H1 (cell line): ENCODE results near the gene MCHR1. TPM values are rescaled to one million over a fixed set of nuclear protein-coding genes. Genes with fewer than 3 reads are reported as not detected.

Source experiments
- CTCF ChIA-PET: fragments of 300-600 bp; sonication (Branson Sonifier 250); formaldehyde crosslinking; loops from one replicate; lab custom pipeline; 2021; ENCODE audit not compliant: partially characterized antibody; lab: Charles Lee
- POLR2A ChIA-PET: fragments of 300-600 bp; sonication (Branson Sonifier 250); formaldehyde crosslinking; loops from one replicate; lab custom pipeline; 2021; ENCODE audit warnings: inconsistent platforms; ENCODE audit not compliant: partially characterized antibody; lab: Charles Lee
- DNase-seq, 2 experiments: peaks; one replicate each; pipeline versions ENCODE4 v3.0.0 to v3.0.0-alpha.2; 2010 to 2022; ENCODE audit warnings: low spot score in 2 of 2, low read depth in 1 of 2, mixed read lengths in 1 of 2
- FAIRE-seq: peaks from 2 replicates; lab custom pipeline; 2011; peaks lifted over from hg19 to GRCh38; lab: Jason Lieb, UNC
- H2AFZ ChIP-seq: 2 replicates; pipeline ENCODE4 v1.8.1; 2012; ENCODE audit warnings: low read length, inconsistent platforms
- H2AK5ac ChIP-seq: 2 replicates; pipeline ENCODE4 v1.6.1; 2013; ENCODE audit warnings: low read depth, low read length
- H2BK120ac ChIP-seq: replicated peaks from 2 replicates; pipeline ENCODE3; 2013; ENCODE audit warnings: low read depth, low read length, inconsistent platforms
- H2BK12ac ChIP-seq: 2 replicates; pipeline ENCODE4 v1.6.1; 2013; ENCODE audit warnings: low read depth, low read length
- H2BK15ac ChIP-seq: 2 replicates; pipeline ENCODE4 v1.6.1; 2013; ENCODE audit warnings: low read length
- H2BK20ac ChIP-seq: 2 replicates; pipeline ENCODE4 v1.6.1; 2013; ENCODE audit warnings: low read length
- H2BK5ac ChIP-seq: 2 replicates; pipeline ENCODE4 v1.6.1; 2013; ENCODE audit warnings: low read depth, low read length
- H3K14ac ChIP-seq: 2 replicates; pipeline ENCODE4 v1.6.1; 2013; ENCODE audit warnings: inconsistent platforms; ENCODE audit not compliant: insufficient read length
- H3K18ac ChIP-seq: 2 replicates; pipeline ENCODE4 v1.6.1; 2013; ENCODE audit warnings: low read length; ENCODE audit errors: extremely low read depth
- H3K23ac ChIP-seq: 2 replicates; pipeline ENCODE4 v1.6.1; 2013; ENCODE audit warnings: inconsistent platforms; ENCODE audit not compliant: insufficient read length
- H3K23me2 ChIP-seq: 2 replicates; pipeline ENCODE4 v1.6.1; 2013; ENCODE audit warnings: low read depth, low read length
- H3K27ac ChIP-seq: 2 replicates; pipeline ENCODE4 v1.6.1; 2011; ENCODE audit warnings: low read depth, low read length, inconsistent platforms
- H3K27me3 ChIP-seq, 4 experiments: replicated peaks in 1 of 4; 1 replicate in 1 of 4; 2 replicates in 3 of 4; pipeline versions ENCODE4 v1.6.1 to v1.8.1; 2011 to 2013; ENCODE audit warnings: low read length in 3 of 4, mild to moderate bottlenecking in 3 of 4, inconsistent platforms in 2 of 4, mixed read lengths in 2 of 4, moderate library complexity in 1 of 4; ENCODE audit not compliant: control insufficient read depth in 3 of 4, insufficient read depth in 3 of 4; ENCODE audit errors: extremely low read depth in 1 of 4
- H3K36me3 ChIP-seq, 4 experiments: 2 replicates each; pipeline versions ENCODE4 v1.6.1 to v1.8.1; 2011 to 2013; ENCODE audit warnings: mild to moderate bottlenecking in 4 of 4, low read length in 3 of 4, moderate library complexity in 2 of 4, control low read depth in 1 of 4, inconsistent platforms in 1 of 4; ENCODE audit not compliant: insufficient read depth in 4 of 4, control insufficient read depth in 2 of 4
- H3K4ac ChIP-seq: replicated peaks from 2 replicates; pipeline ENCODE3; 2013; ENCODE audit warnings: low read length, low read depth, mixed read lengths, inconsistent platforms; ENCODE audit not compliant: insufficient read length
- H3K4me1 ChIP-seq, 4 experiments: replicated peaks in 1 of 4; 1 replicate in 1 of 4; 2 replicates in 3 of 4; pipeline versions ENCODE4 v1.6.1 to v1.8.1; 2011 to 2013; ENCODE audit warnings: low read length in 3 of 4, inconsistent platforms in 2 of 4, mixed read lengths in 1 of 4; ENCODE audit not compliant: insufficient read depth in 4 of 4, control insufficient read depth in 3 of 4
- H3K4me2 ChIP-seq, 2 experiments: 2 replicates each; pipeline versions ENCODE4 v1.6.1 to v1.8.1; 2011 to 2013; ENCODE audit warnings: low read depth in 2 of 2, low read length in 2 of 2, control low read depth in 1 of 2, inconsistent platforms in 1 of 2, mild to moderate bottlenecking in 1 of 2; ENCODE audit not compliant: insufficient read depth in 1 of 2
- H3K4me3 ChIP-seq, 4 experiments: fragments of 200-600, 300-600 bp in 1 of 4; sonication (generic), shearing (Covaris generic), sonication (Bioruptor Twin) in 1 of 4; 2 replicates each; pipeline versions ENCODE4 v1.5.1 to v1.8.1; 2011 to 2016; ENCODE audit warnings: low read length in 4 of 4, low read depth in 3 of 4, control low read depth in 2 of 4, inconsistent platforms in 2 of 4, mild to moderate bottlenecking in 2 of 4, mixed read lengths in 1 of 4, moderate library complexity in 1 of 4; ENCODE audit not compliant: insufficient read depth in 2 of 4; ENCODE audit errors: extremely low read depth in 1 of 4
- H3K56ac ChIP-seq: replicated peaks from 2 replicates; pipeline ENCODE3; 2013; ENCODE audit warnings: low read depth, mild to moderate bottlenecking, mixed read lengths, low read length, inconsistent platforms; ENCODE audit not compliant: insufficient read length
- H3K79me1 ChIP-seq: 2 replicates; pipeline ENCODE4 v1.6.1; 2013; ENCODE audit warnings: low read depth, low read length, control low read depth
- H3K79me2 ChIP-seq, 2 experiments: 2 replicates each; pipeline versions ENCODE4 v1.6.1 to v1.8.1; 2012 to 2013; ENCODE audit warnings: low read length in 2 of 2, mild to moderate bottlenecking in 2 of 2, inconsistent platforms in 1 of 2; ENCODE audit not compliant: insufficient read depth in 2 of 2, control insufficient read depth in 1 of 2
- H3K9ac ChIP-seq, 4 experiments: replicated peaks in 1 of 4; 1 replicate in 1 of 4; 2 replicates in 3 of 4; pipeline versions ENCODE4 v1.6.1 to v1.8.1; 2011 to 2013; ENCODE audit warnings: low read depth in 3 of 4, low read length in 3 of 4, control low read depth in 2 of 4, mild to moderate bottlenecking in 2 of 4, moderate library complexity in 2 of 4, inconsistent platforms in 1 of 4; ENCODE audit errors: extremely low read depth in 1 of 4
- H3K9me3 ChIP-seq, 2 experiments: 2 replicates each; pipeline versions ENCODE4 v1.6.1 to v1.8.1; 2012 to 2013; ENCODE audit warnings: mild to moderate bottlenecking in 2 of 2, moderate library complexity in 2 of 2, control low read depth in 1 of 2, inconsistent platforms in 1 of 2, low read depth in 1 of 2, low read length in 1 of 2, mixed read lengths in 1 of 2; ENCODE audit not compliant: insufficient read depth in 2 of 2
- H4K20me1 ChIP-seq, 2 experiments: replicated peaks in 1 of 2; 2 replicates each; pipeline versions ENCODE3 to v1.8.1; 2011 to 2013; ENCODE audit warnings: inconsistent platforms in 2 of 2, low read length in 2 of 2, mild to moderate bottlenecking in 1 of 2; ENCODE audit not compliant: insufficient read depth in 2 of 2, control insufficient read depth in 1 of 2
- H4K5ac ChIP-seq: 2 replicates; pipeline ENCODE4 v1.6.1; 2013; ENCODE audit warnings: low read length, low read depth, mixed read lengths, inconsistent platforms; ENCODE audit not compliant: insufficient read length
- H4K8ac ChIP-seq: 2 replicates; pipeline ENCODE4 v1.8.0; 2013; ENCODE audit warnings: mild to moderate bottlenecking, moderate library complexity, low read length, inconsistent platforms; ENCODE audit not compliant: insufficient read depth; ENCODE audit errors: extremely low read depth
- H4K91ac ChIP-seq: replicated peaks from 2 replicates; pipeline ENCODE3; 2013; ENCODE audit warnings: low read length, mixed read lengths, inconsistent platforms; ENCODE audit not compliant: insufficient read length
- ASH2L ChIP-seq: fragments of 200-600, 300-600 bp; sonication (generic); IDR thresholded peaks from one replicate; pipeline ENCODE4 v1.7.1; 2017; ENCODE audit warnings: low read length
- ATF3 ChIP-seq: IDR thresholded peaks from 2 replicates; pipeline ENCODE4 v1.6.1; 2011; ENCODE audit warnings: low read depth, mild to moderate bottlenecking, low read length; ENCODE audit not compliant: insufficient read depth
- CHD1 ChIP-seq: IDR thresholded peaks from 2 replicates; pipeline ENCODE4 v1.6.1; 2012; ENCODE audit warnings: low read depth, low read length, improper control_type of control experiment
- RFX5 ChIP-seq: IDR thresholded peaks from 2 replicates; pipeline ENCODE4 v1.6.1; 2011; ENCODE audit warnings: low read depth, low read length, improper control_type of control experiment, borderline replicate concordance
- SRF ChIP-seq: IDR thresholded peaks from 2 replicates; pipeline ENCODE4 v1.6.1; 2011; ENCODE audit warnings: mild to moderate bottlenecking, low read depth, low read length, moderate library complexity
- USF2 ChIP-seq: IDR thresholded peaks from 2 replicates; pipeline ENCODE4 v1.6.1; 2011; ENCODE audit warnings: low read length, improper control_type of control experiment
- WGBS, 2 experiments: shearing (Covaris generic) in 1 of 2; methylation state at CpG; one replicate each; pipeline versions ENCODE4 v1.1.6 to v1.1.7; 2013 to 2015; ENCODE audit warnings: low lambda C conversion rate in 2 of 2, mixed read lengths in 2 of 2, inconsistent platforms in 1 of 2, low coverage in 1 of 2, missing lambda C conversion rate in 1 of 2; ENCODE audit not compliant: insufficient replicate concordance in 2 of 2, insufficient coverage in 1 of 2, insufficient read length in 1 of 2; ENCODE audit errors: extremely low coverage in 1 of 2, missing lambda C conversion rate in 1 of 2; 5-methylcytosine and 5-hydroxymethylcytosine counted together
- polyA plus RNA-seq, 7 experiments: library from polyadenylated mRNA; depleted of rRNA in 3 of 7; stranded (reverse) in 5 of 7; unstranded in 2 of 7; fragments of >200 nt in 5 of 7; fragments of 200-250 nt in 2 of 7; gene quantifications; 1 replicate in 5 of 7; 2 replicates in 1 of 7; 4 replicates in 1 of 7; pipeline versions ENCODE4 v1.2.1 to v1.2.3, GENCODE V29; 2011 to 2013; ENCODE audit warnings: missing spikeins in 2 of 7, mixed read lengths in 2 of 7
- total RNA-seq: library from RNA; stranded (reverse); fragmentation: NEBNext Ultra II Directional; extraction: Animal tissue kit (Norgen Biotek cat#: 25700); gene quantifications from 2 replicates; pipeline ENCODE4 v1.2.1, GENCODE V29; 2021

MCHR1 gene
- total and polyA plus RNA-seq, 2 of the 8 experiments (the other 6 are each of a cell fraction or from before 2014, with no cell fraction given), result 0.91 to 7.6 TPM

- TF ChIP-seq SRF, result no peak
- TF ChIP-seq CHD1, result no peak
- no peak for TF ChIP-seq ASH2L
- TF ChIP-seq ATF3, result 0 out of 2 replicates have a peak, but pooled peaks have one; percentile 3
- no peak for TF ChIP-seq RFX5
- peak; percentile 61 for TF ChIP-seq USF2
- TF ChIP-seq, all 59 proteins: peak for 2
- FAIRE-seq (no peak), DNase-seq (no peak)
- no peak overlapping the region for H2BK5ac ChIP-seq
- no peaks in the 10 kb centered on the region for H3K27me3 ChIP-seq
- no peak overlapping the region for H2BK120ac ChIP-seq
- no peak overlapping the region for H3K14ac ChIP-seq
- peaks cover 5% of the 10 kb centered on the region; the same call in 1 of the 2 replicates for H3K23me2 ChIP-seq
- H2BK20ac ChIP-seq, result no peak overlapping the region; the same call in 1 of the 2 replicates
- H2AFZ ChIP-seq, result 0 out of 2 replicates have a peak overlapping the region, but pooled peaks have one; percentile 78
- no peaks in the 10 kb centered on the region for H3K9me3 ChIP-seq
- H3K27ac ChIP-seq, result no peak overlapping the region
- WGBS, 2 experiments, result 83% methylated on average over 6 of the region's 6 CpGs; no CpG with 5 or more reads in 1 of the 2 experiments
- H3K9ac ChIP-seq, result no peak overlapping the region
- H2BK12ac ChIP-seq, result no peak overlapping the region
- no peak overlapping the region for H2AK5ac ChIP-seq
- H4K8ac ChIP-seq, result no peak overlapping the region
- H4K20me1 ChIP-seq, result no peaks in the 10 kb centered on the region
- no peak overlapping the region for H4K5ac ChIP-seq
- H3K36me3 ChIP-seq, result no peaks in the 10 kb centered on the region
- no peaks in the 10 kb centered on the region for H3K79me1 ChIP-seq
- H3K4me3 ChIP-seq, result no peak overlapping the region
- CTCF ChIA-PET, result interaction anchor here (0.6 to 2.8 kb wide), 5 partner anchors 13 to 205 kb away, joined by 3 to 24 read pairs (median 4); no protein-coding TSS in a partner anchor
- no peak overlapping the region for H4K91ac ChIP-seq
- no peak overlapping the region for H3K18ac ChIP-seq
- no peaks in the 10 kb centered on the region for H3K79me2 ChIP-seq
- H3K4ac ChIP-seq, result no peak overlapping the region
- no peak overlapping the region for H2BK15ac ChIP-seq
- H3K56ac ChIP-seq, result no peak overlapping the region
- no peak overlapping the region for H3K23ac ChIP-seq
- POLR2A ChIA-PET, result interaction anchor here (0.6 to 1.2 kb wide), 3 partner anchors 12 to 204 kb away, joined by 3 to 4 read pairs (median 3); no protein-coding TSS in a partner anchor
- H3K4me1 ChIP-seq, result peaks cover 0 to 3% (median 2%) of the 10 kb centered on the region in 4 experiments; a peak in 4 of 7 replicates
- H3K4me2 ChIP-seq, result no peak overlapping the region
Measured at GRCh38 chr22:40641269-40641668, 38.0 kb upstream of the MCHR1 start.
